ENCODE data around the gene LMAN2.

The LMAN2 gene

DNA sequence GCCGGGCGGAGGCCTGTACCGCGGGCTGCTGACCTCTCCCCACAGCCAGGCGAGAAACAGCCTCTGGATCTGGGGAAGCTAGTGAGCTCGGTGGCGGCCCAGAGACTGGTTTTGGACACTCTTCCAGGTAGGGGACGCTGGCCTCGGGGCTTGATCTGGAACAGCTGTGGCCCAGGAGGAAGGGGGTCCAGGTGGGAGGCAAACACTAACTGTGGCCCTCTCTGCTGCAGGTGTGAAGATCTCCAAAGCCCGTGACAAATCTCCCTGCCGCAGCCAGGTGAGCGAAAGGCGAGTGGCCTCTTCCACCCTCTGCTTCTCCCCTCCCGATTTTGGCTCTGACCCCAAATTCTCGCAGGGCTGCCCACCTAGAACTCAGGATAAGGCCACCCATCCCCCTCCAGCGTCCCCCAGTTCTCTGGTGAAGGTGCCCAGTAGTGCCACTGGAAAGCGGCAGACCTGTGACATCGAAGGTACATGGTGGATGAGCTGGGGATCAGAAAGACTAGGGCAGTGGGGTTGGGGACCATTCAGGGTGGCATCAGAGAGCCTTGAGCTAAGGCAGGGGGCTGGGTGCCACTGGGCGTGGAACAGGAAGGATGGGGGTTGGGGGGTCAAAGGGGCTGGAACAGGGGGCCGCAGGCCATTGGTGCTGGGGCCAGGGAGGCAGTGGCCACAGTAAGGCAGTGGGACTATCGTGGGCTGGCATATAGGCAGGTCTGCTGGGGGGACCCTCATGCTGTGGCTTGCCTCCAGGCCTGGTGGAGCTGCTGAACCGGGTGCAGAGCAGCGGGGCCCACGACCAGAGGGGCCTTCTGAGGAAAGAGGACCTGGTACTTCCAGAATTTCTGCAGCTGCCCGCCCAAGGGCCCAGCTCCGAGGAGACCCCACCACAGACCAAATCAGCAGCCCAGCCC lies 19.9 kb upstream of the LMAN2 start:
- TF ChIP-seq, protein P1, sequence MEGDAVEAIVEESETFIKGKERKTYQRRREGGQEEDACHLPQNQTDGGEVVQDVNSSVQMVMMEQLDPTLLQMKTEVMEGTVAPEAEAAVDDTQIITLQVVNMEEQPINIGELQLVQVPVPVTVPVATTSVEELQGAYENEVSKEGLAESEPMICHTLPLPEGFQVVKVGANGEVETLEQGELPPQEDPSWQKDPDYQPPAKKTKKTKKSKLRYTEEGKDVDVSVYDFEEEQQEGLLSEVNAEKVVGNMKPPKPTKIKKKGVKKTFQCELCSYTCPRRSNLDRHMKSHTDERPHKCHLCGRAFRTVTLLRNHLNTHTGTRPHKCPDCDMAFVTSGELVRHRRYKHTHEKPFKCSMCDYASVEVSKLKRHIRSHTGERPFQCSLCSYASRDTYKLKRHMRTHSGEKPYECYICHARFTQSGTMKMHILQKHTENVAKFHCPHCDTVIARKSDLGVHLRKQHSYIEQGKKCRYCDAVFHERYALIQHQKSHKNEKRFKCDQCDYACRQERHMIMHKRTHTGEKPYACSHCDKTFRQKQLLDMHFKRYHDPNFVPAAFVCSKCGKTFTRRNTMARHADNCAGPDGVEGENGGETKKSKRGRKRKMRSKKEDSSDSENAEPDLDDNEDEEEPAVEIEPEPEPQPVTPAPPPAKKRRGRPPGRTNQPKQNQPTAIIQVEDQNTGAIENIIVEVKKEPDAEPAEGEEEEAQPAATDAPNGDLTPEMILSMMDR (IDR thresholded peaks at IDR 0.05; ENCODE audit: extremely low read depth, missing control alignments): no peak
- no peak for DNase-seq (ENCODE audit: low spot score)

DNA sequence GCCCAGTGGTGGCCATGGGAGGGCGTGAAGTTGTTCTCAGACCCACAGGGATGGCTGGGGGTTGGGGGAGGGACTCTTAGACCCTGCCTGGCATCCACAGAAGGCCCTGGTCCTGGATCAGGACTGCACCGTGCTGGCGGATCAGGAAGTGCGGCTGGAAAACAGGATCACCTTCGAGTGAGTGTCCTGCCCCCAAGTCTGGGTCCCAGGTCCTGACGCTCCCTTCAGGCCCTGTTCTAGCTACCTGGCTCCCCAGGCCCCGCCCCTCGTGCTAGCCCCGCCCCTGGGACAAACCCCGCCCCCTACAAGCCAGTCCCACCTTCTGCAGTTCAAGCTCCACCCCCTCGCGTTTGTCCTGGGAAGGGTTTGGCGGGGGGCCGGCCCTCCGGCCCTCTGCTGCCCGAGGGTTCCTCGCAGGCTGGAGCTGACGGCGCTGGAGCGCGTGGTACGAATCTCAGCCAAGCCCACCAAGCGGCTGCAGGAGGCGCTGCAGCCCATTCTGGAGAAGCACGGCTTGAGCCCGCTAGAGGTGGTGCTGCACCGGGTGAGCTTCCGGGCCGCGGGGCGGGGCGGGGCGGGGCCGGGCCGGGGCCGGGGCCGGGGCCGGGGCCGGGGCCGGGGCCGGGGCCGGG lies 19.1 kb upstream of the LMAN2 start:
- peak; percentile 89 for DNase-seq (ENCODE audit: low spot score)
- TF ChIP-seq, protein P1 (IDR thresholded peaks at IDR 0.05; ENCODE audit: extremely low read depth, missing control alignments): peak; percentile 43

DNA sequence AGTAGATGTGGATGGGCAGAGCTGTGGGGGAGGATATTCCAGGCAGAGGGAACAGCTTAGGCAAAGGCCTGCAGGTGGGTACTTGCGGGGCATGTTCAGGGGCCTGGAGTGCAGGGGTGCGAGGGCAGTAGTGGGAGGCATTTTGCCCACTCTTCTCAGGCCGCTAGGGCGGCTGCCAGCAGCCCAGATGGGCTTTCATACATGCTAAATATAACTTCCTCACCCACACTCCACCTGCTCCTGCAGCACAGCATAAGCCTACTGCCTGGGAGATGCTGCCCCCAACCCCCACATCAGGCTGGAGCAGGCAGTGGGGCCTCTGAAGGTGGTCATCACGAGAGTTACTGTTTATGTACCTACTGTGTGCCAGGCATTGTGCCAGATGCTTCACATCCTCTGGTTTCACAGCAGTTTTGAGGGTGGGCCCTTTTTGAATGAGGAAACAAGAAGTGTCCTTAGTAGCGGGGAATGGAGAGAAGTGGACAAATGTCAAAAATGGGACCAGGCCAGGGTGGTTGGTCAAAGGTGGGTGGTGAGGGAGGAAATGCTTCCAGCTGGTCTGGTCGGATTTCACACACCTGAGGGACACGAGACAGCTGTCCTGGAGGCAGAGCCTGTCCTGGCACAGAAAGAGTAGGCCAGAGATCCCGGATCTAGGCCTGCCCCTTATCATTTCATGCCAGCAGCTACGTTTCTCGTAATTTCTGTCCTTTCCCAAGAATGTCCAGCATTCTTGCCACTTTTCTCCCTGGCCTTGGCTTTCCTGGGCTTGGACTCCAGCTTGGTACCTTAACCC lies 18.4 kb upstream of the LMAN2 start:
- no peak for DNase-seq (ENCODE audit: low spot score)
- TF ChIP-seq, protein P1 (IDR thresholded peaks at IDR 0.05; ENCODE audit: extremely low read depth, missing control alignments): no peak

DNA sequence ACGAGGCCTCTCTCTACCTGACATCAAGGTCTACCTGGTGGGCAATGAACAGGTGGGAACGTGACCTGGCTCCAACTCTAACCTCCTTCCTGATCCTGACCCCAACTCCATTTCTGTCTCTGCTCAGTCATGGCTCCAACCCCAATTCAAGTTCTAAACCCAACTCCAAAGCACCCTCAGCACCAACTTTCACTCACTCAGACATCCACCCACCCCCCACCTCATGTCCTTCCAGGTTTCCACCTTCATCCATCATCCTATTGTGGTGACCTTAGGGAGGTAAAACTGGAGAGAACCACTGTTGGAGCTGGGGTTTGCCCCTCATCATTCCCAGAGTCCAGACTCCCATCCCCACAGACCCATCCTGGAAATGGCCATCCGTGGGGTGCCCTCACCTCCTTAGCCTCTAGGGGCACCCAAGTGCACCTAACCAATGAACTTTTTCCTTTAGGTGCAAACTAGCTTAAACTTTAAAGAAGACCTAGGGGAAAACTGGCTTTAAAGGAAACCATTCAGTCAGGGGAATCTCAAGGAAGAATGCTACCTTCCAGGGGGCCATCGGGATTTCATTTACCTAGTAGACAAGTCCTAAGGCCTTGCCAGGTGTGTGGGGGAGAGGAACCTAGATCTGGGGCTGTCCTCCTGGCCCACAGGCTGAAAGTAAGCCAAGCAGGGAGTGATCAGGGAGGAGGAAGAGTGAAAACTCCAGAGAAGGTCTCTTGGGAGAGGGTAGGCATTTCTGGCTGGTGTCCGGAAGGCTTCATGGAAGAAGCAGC lies 17.6 kb upstream of the LMAN2 start:
- DNase-seq (ENCODE audit: low spot score): peak; percentile 79
- TF ChIP-seq, protein P1 (IDR thresholded peaks at IDR 0.05; ENCODE audit: extremely low read depth, missing control alignments): peak; percentile 54

DNA sequence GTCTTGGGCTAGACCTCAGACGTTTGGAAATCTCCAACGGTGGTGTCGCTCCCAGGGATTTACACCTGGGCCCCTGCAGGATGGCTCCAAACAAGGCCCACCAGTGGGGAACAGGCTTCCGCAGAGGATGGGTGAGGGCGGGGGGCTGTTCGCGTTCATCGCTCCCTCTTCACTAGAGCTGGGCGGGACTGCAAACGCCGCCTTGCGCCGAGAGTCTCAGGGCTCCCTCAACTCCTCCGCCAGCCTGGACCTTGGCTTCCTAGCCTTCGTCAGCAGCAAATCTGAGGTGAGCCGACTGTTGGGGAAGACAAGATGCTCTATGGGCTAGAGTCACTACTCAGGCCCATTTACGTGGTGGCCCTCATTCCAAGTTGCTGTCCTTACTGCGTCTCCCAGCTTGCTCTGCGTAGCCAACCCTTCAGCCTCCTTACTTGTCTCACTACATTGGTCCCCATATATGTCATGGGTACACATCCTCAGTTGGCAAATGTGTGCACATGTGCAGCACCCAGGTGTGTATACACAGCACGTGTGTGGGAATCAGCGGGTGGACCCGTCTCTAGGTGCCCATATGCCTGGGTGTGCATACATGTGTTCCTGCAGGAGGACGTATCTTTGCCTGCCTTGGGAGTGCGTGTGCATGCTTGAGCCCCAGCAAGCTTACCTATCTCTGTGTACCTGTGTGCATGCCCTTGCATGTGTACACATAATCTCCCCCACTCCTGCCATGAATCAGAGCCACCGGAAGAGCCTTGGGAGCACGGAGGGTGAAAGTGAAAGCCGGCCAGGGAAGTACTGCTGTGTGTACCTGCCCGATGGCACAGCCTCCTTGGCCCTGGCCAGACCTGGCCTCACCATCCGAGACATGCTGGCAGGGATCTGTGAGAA lies 16.8 kb upstream of the LMAN2 start:
- TF ChIP-seq, protein P1 (IDR thresholded peaks at IDR 0.05; ENCODE audit: extremely low read depth, missing control alignments): no peak
- no peak for DNase-seq (ENCODE audit: low spot score)

DNA sequence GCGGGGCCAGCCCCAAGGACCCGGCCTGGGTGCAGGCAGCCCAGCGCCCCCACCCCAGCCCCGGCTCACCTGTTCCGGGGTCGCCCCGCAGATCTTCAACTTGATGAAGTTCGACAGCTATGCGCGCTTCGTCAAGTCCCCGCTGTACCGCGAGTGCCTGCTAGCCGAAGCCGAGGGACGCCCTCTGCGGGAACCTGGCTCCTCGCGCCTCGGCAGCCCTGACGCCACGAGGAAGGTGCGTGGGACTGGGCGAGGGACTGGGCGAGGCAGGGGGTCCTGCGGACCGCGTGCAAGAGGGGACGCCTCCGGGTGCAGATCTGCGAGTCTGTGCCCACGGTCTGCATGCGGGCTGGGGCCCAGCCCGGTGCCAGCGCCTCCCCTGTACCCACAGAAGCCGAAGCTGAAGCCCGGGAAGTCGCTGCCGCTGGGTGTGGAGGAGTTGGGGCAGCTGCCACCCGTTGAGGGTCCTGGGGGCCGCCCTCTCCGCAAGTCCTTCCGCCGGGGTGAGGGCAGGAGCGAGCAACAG lies 15.9 kb upstream of the LMAN2 start:
- DNase-seq (ENCODE audit: low spot score): no peak
- TF ChIP-seq, protein P1 (IDR thresholded peaks at IDR 0.05; ENCODE audit: extremely low read depth, missing control alignments): no peak
